ENCODE measurements around the gene MR1.

DNA sequence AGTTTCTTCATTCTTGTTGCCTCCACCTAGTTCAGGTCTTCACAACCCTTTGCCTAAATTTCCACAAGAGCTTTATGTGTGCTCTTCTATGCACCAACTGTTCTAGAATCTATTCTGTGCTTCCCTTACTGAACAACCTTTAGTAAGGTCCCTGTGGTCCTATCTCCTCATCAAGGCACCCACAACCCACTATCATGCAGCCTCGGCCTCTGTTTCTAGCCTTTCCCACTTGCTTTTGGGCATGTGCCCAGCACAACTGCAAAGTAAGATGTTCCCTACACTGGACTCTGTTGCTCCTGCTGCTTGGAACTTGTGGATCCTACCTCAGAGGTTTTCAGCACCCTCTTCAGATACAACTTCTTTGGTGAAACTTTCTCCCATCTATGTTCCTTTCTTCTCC, 52.3 kb downstream of the MR1 start:
- TF ChIP-seq POLR2A (IDR thresholded peaks at IDR 0.05; ENCODE audit: low read length) (no peak), GATA1 (IDR thresholded peaks at IDR 0.05; ENCODE audit: low read depth, low read length) (no peak)

Measured in erythroblast (primary cell).